ENCODE measurements around the gene ADGRG3.
A peak's percentile ranks its signal among the peaks of the same experiment; 100 is the strongest.
"Not testable (repeated sequence)": the region's sequence is repeated elsewhere in the genome, so short reads cannot be mapped to it uniquely, and the experiment has no call there.

The ADGRG3 gene

GRCh38 chr16:57712569-57712968 is 44.5 kb downstream of the ADGRG3 start:
- DNase-seq (ENCODE audit: low read depth in 3 of 3, low spot score in 1 of 3), result not testable (repeated sequence)

DNA sequence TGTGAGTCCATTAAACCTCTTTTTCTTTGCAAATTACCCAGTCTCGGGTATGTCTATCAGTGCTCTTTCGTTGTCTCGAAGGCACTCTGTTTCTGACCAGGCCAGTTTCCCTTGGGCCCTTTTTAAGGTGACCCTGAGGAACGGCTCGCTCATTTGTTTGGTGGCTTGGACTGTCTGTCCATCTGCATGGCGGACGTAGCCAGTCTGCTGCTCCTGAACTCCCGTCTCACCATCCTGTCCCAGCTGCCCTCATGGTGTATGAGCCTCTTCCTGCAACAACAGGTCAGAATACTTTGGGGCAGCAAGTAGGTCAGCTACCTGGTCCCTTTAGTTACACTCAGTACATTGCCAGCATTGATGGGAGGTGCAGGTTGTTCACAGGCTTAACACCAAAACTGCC is 45.5 kb downstream of the ADGRG3 start:
- no peak for DNase-seq (ENCODE audit: low read depth in 3 of 3, low spot score in 1 of 3)

GRCh38 chr16:57714047-57714446 is 45.9 kb downstream of the ADGRG3 start:
- DNase-seq (ENCODE audit: low read depth in 3 of 3, low spot score in 1 of 3), result no peak

GRCh38 chr16:57720142-57720575 is 52.1 kb downstream of the ADGRG3 start:
- peak in 1 of 3 donors; percentile 8 for DNase-seq (ENCODE audit: low read depth in 3 of 3, low spot score in 1 of 3)

- no peak for DNase-seq (ENCODE audit: low read depth in 3 of 3, low spot score in 1 of 3)
Measured at GRCh38 chr16:57721356-57722209, 53.5 kb downstream of the ADGRG3 start.

GRCh38 chr16:57722210-57722499 is 54.0 kb downstream of the ADGRG3 start:
- DNase-seq (ENCODE audit: low read depth in 3 of 3, low spot score in 1 of 3), result no peak

DNA sequence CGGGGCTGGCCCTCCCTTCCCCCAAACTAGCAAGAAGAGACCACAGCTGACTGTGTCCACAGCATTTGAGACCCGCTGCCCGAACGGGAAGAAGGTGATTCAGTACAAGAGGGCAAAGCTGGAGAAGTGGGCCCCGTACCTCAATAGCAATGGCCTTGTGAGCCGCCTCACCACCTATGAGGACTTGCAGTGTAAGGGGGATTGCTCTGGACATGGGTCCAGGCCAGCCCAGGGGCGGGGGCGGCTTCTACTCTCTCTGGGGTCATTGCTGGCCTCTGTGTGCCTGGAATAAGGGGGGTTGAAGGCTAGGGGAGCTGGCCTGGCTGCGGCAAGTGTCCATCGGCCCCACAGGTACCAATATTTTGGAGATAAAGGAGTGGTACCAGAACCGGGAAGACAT is 54.5 kb downstream of the ADGRG3 start:
- no peak for DNase-seq (ENCODE audit: low read depth in 3 of 3, low spot score in 1 of 3)

GRCh38 chr16:57723170-57723569 is 55.1 kb downstream of the ADGRG3 start:
- no peak for DNase-seq (ENCODE audit: low read depth in 3 of 3, low spot score in 1 of 3)

- DNase-seq (ENCODE audit: low read depth in 3 of 3, low spot score in 1 of 3), result no peak
Measured at GRCh38 chr16:57724531-57724930, 56.4 kb downstream of the ADGRG3 start.

DNA sequence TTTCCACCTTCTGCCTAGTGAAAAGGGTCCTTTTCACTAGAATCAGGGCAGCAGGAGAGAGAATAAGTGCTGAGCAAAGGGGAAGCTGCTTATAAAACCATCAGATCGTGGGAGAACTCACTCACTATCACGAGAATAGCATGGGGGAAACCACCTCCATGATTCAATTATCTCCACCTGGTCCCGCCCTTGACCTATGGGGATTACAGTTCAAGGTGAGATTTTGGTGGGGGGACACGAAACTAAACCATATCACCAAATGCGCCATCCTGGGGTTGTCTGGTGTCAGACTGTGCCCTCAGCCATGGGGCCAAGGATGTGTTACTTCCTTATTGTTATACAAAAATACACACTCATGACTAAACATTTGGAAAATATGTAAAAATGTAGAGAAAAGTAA is 57.0 kb downstream of the ADGRG3 start:
- DNase-seq (ENCODE audit: low read depth in 3 of 3, low spot score in 1 of 3), result no peak

DNA sequence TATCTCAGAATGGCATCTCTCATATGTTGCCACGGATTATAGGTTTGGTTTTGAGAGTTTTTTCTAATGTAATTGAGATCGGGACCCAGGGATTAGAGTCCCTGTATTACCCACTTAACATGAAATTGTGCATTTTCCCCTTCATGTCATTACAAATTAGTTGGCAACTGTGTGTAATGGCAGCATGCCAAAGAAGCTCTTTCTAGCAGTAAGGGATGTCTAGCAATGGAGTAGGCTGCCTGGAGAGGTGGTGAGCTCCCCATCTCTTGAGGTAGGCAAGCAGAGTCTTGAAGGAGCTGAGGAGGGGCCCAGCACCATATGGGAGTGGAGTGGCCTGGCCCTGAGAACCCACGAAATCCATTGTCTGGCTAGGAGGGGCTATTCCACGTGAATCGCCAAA is 57.4 kb downstream of the ADGRG3 start:
- DNase-seq (ENCODE audit: low read depth in 3 of 3, low spot score in 1 of 3), result no peak

DNA sequence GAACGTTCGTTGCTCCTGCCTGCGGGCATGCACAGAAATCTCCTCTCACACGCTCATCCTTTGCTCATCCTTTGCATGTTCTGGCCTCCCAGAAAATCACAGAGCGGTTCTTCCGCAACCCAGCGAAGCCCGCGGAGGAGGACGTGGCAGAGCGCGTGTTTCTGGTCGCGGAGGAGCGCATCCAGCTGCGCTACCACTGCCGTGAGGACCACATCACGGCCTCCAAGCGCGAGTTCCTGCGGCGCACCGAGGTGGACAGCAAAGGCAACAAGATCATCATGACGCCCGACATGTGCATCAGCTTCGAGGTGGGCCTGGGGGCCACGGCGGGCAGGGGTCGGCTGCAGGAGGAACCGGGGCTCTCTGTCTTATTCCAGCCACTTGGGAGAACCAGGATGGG is 57.9 kb downstream of the ADGRG3 start:
- no peak for DNase-seq (ENCODE audit: low read depth in 3 of 3, low spot score in 1 of 3)

- DNase-seq (ENCODE audit: low read depth in 3 of 3, low spot score in 1 of 3), result no peak
Measured at GRCh38 chr16:57726433-57726947, 58.4 kb downstream of the ADGRG3 start.

DNA sequence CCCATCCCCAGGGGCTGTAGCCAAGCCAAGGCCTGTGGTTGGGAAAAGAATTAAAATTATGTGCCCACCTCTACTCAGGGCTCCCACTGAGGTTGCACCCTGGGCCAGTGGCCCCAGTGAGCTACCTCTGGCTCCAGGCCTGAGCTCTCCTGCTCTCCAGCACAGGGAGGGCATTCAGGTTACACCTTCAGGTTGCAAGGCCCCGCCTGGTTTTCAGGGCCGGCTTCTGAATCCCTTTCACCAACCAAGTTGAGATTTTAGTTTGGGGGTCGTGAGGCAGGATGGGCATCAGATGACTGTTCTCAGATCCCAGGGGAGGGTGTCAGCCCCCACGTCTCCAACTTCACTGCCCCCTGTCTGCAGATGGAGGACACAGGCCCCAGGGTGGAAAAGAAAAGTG is 59.5 kb downstream of the ADGRG3 start:
- DNase-seq (ENCODE audit: low read depth in 3 of 3, low spot score in 1 of 3), result no peak

- no peak for DNase-seq (ENCODE audit: low read depth in 3 of 3, low spot score in 1 of 3)
Measured at GRCh38 chr16:57728336-57729181, 60.5 kb downstream of the ADGRG3 start.

GRCh38 chr16:57729182-57729484 is 61.0 kb downstream of the ADGRG3 start:
- DNase-seq (ENCODE audit: low read depth in 3 of 3, low spot score in 1 of 3), result no peak

- not testable (repeated sequence) for DNase-seq (ENCODE audit: low read depth in 3 of 3, low spot score in 1 of 3)
Measured at GRCh38 chr16:57729852-57730251, 61.7 kb downstream of the ADGRG3 start.

- DNase-seq (ENCODE audit: low read depth in 3 of 3, low spot score in 1 of 3), result no peak
Measured at GRCh38 chr16:57730771-57731730, 62.9 kb downstream of the ADGRG3 start.

- no peak for DNase-seq (ENCODE audit: low read depth in 3 of 3, low spot score in 1 of 3)
Measured at GRCh38 chr16:57732037-57732436, 63.9 kb downstream of the ADGRG3 start.

DNA sequence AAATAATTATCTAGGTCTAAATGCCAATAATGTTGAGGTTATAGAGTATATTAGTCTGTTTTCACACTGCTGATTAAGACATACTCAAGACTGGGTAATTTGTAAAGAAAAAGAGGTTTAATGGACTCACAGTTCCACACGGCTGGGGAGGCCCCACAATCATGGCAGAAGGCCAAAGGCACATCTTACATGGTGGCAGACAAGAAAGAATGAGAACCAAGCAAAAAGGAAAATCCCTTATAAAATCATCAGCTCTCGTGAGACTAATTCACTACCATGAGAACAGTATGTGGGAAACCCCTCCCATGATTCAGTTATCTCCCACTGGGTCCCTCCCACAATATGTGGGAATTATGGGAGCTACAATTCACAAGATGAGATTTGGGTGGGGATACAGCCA is 64.6 kb downstream of the ADGRG3 start:
- DNase-seq (ENCODE audit: low read depth in 3 of 3, low spot score in 1 of 3), result no peak

DNA sequence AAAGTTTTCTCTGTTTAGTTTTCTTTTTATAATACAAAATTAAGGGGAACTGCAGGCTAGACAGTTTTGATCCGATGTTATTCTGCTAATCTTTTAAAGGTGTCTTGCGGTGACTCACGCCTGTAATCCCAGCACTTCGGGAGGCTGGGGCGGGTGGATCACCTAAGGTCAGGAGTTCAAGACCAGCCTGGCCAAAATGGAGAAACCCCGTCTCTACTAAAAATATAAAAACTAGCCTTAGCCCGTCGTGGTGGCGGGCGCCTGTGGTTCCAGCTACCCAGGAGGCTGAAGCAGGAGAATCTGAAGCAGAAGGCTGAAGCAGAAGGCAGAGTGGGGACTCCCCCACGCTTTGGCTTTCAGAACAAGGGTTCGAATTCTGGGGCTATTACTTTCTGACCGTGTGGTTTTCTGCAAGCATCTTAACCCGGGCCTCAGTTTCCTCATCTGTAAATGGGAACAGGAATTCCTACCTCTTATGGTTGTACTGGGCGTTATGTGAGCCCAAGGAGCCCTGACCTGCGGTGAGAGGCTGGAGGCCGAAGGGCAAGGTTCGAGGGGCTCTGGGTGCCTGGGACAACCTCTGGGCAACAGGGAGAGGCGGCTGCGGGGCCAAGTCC is 66.3 kb downstream of the ADGRG3 start:
- no peak for DNase-seq (ENCODE audit: low read depth in 3 of 3, low spot score in 1 of 3)

Measured in stimulated activated CD4-positive, alpha-beta T cell treated with anti-CD3 and anti-CD28 coated beads, TNF-alpha, amount 100 ng/mL, for 1 hour (primary cell).